ENCODE measurements around the gene INSR. TPM values are rescaled to one million over a fixed set of nuclear protein-coding genes. Genes with fewer than 3 reads are reported as not detected.

INSR gene
- total RNA-seq, 2 donors from 2014 or later: 58.7 to 62.2 TPM

- no peak for DNase-seq
- Histone ChIP-seq H3K27ac (no peak overlapping the region), H3K36me3 (no peaks in the 10 kb centered on the region), H3K4me3 (no peak overlapping the region), H3K9me3 (no peaks in the 10 kb centered on the region), H3K27me3 (no peaks in the 10 kb centered on the region), H3K4me1 (no peaks in the 10 kb centered on the region), H3K9ac (ENCODE audit: low read depth in 2 of 2, low read length in 2 of 2) (no peak overlapping the region)
- intact Hi-C loops (cut with DNase I): no loop called here
- no peak for TF ChIP-seq CTCF (IDR thresholded peaks at IDR 0.05)
These were observed 67.5 kb downstream of the INSR start for GRCh38 chr19:7226739-7227138.

GRCh38 chr19:7225741-7226140, 68.5 kb downstream of the INSR start:
- no peak for DNase-seq

GRCh38 chr19:7224995-7225394, 69.2 kb downstream of the INSR start:
- no peak for DNase-seq
- H3K4me3 ChIP-seq: no peak overlapping the region
- no peaks in the 10 kb centered on the region for H3K27me3 ChIP-seq
- no peak for TF ChIP-seq CTCF (IDR thresholded peaks at IDR 0.05)
- H3K27ac ChIP-seq: no peak overlapping the region
- no peak overlapping the region for H3K9ac ChIP-seq (ENCODE audit: low read depth in 2 of 2, low read length in 2 of 2)
- no peaks in the 10 kb centered on the region for H3K4me1 ChIP-seq
- no peaks in the 10 kb centered on the region for H3K36me3 ChIP-seq
- no peaks in the 10 kb centered on the region for H3K9me3 ChIP-seq
- intact Hi-C loops (cut with DNase I): no loop called here

More at GRCh38 chr19:7225741-7226140, 68.5 kb downstream of the INSR start:
- no peak for TF ChIP-seq CTCF (IDR thresholded peaks at IDR 0.05)
- H3K27ac ChIP-seq: no peak overlapping the region
- no peak overlapping the region for H3K4me3 ChIP-seq
- intact Hi-C loops (cut with DNase I): no loop called here
- no peaks in the 10 kb centered on the region for H3K4me1 ChIP-seq
- H3K9me3 ChIP-seq: no peaks in the 10 kb centered on the region
- H3K36me3 ChIP-seq: no peaks in the 10 kb centered on the region
- H3K9ac ChIP-seq (ENCODE audit: low read depth in 2 of 2, low read length in 2 of 2): no peak overlapping the region
- no peaks in the 10 kb centered on the region for H3K27me3 ChIP-seq

GRCh38 chr19:7224209-7224686, 70.0 kb downstream of the INSR start:
- H3K27me3 ChIP-seq: no peaks in the 10 kb centered on the region
- peak; percentile 65 for DNase-seq
- intact Hi-C loops (cut with DNase I): no loop called here
- H3K4me3 ChIP-seq: no peak overlapping the region
- H3K9me3 ChIP-seq: no peaks in the 10 kb centered on the region
- no peaks in the 10 kb centered on the region for H3K36me3 ChIP-seq
- no peaks in the 10 kb centered on the region for H3K4me1 ChIP-seq
- H3K9ac ChIP-seq (ENCODE audit: low read depth in 2 of 2, low read length in 2 of 2): no peak overlapping the region
- no peak for TF ChIP-seq CTCF (IDR thresholded peaks at IDR 0.05)
- H3K27ac ChIP-seq: no peak overlapping the region

- H3K4me3 ChIP-seq: no peak overlapping the region
- H3K27ac ChIP-seq: no peak overlapping the region
- H3K36me3 ChIP-seq: no peaks in the 10 kb centered on the region
- intact Hi-C loops (cut with DNase I): no loop called here
- TF ChIP-seq CTCF (IDR thresholded peaks at IDR 0.05): no peak
- H3K4me1 ChIP-seq: no peaks in the 10 kb centered on the region
- no peaks in the 10 kb centered on the region for H3K27me3 ChIP-seq
- no peak for DNase-seq
- H3K9me3 ChIP-seq: no peaks in the 10 kb centered on the region
- H3K9ac ChIP-seq (ENCODE audit: low read depth in 2 of 2, low read length in 2 of 2): no peak overlapping the region
These were observed 70.8 kb downstream of the INSR start for GRCh38 chr19:7223429-7223828.

Measured in colonic mucosa (tissue), 4 donors.